Cardiac muscle cell (in vitro differentiated cells and primary cell): ENCODE data around the gene ZNF785. TPM values are rescaled to one million over a fixed set of nuclear protein-coding genes. Genes with fewer than 3 reads are reported as not detected.

ENCODE experiments used
- DNase-seq, 2 donors: peaks; one replicate each; pipeline versions ENCODE4 v3.0.0 to v3.0.0-alpha.2; 2010 to 2017; ENCODE audit warnings: low read depth in 1 of 2, low spot score in 1 of 2
- H3K27ac ChIP-seq: fragments of 200-600 bp; sonication (generic); 2 replicates; pipeline ENCODE4 v1.5.1; 2016
- H3K27me3 ChIP-seq: fragments of 200-600 bp; sonication (generic); 2 replicates; pipeline ENCODE4 v1.6.0; 2016; ENCODE audit warnings: control low read depth
- H3K36me3 ChIP-seq: fragments of 200-600 bp; sonication (generic); 2 replicates; pipeline ENCODE4 v1.5.1; 2016; ENCODE audit warnings: control low read depth
- H3K4me1 ChIP-seq: fragments of 200-600 bp; sonication (generic); 2 replicates; pipeline ENCODE4 v1.8.1; 2017; ENCODE audit warnings: low read depth, mild to moderate bottlenecking, mixed run types
- H3K4me3 ChIP-seq: fragments of 200-600 bp; sonication (generic); 2 replicates; pipeline ENCODE4 v1.5.1; 2016; ENCODE audit warnings: mild to moderate bottlenecking
- H3K9me3 ChIP-seq: fragments of 200-600 bp; sonication (generic); 2 replicates; pipeline ENCODE4 v1.5.1; 2017; ENCODE audit warnings: low read depth, mild to moderate bottlenecking, control low read depth
- CTCF ChIP-seq: IDR thresholded peaks from 2 replicates; pipeline ENCODE4 v1.5.1; 2012; ENCODE audit warnings: low read depth, mild to moderate bottlenecking, low read length
- polyA plus RNA-seq: library from polyadenylated mRNA; unstranded; fragments of >200 nt; fragmentation: Nextera tagmentation; extraction: Ambion mirVana; gene quantifications from 2 replicates; pipeline ENCODE4 v1.2.1, GENCODE V29; 2016
- total RNA-seq: library from RNA; depleted of rRNA; stranded (reverse); fragments of >200 nt; gene quantifications from 2 replicates; pipeline ENCODE4 v1.2.3, GENCODE V29; 2016

The ZNF785 gene
- total and polyA plus RNA-seq, 2 experiments from 2014 or later = 12.0 to 25.5 TPM

- Histone ChIP-seq H3K4me1 (peaks cover 8% of the 10 kb centered on the region), H3K27ac (no peak overlapping the region), H3K27me3 (peaks cover 5% of the 10 kb centered on the region), H3K4me3 (no peak overlapping the region), H3K9me3 (no peaks in the 10 kb centered on the region), H3K36me3 (no peaks in the 10 kb centered on the region)
- peak in 1 of 2 donors; percentile 56 for DNase-seq
- TF ChIP-seq CTCF = no peak
Observed at GRCh38 chr16:30619202-30619601, 33.7 kb upstream of the ZNF785 start.

- peak; percentile 41 to 57 for DNase-seq
- Histone ChIP-seq H3K36me3 (no peaks in the 10 kb centered on the region), H3K9me3 (no peaks in the 10 kb centered on the region), H3K27ac (no peak overlapping the region), H3K4me3 (no peak overlapping the region), H3K27me3 (no peaks in the 10 kb centered on the region), H3K4me1 (no peaks in the 10 kb centered on the region)
- TF ChIP-seq CTCF = peak; percentile 59
Observed at GRCh38 chr16:30615358-30616091, 30.0 kb upstream of the ZNF785 start.

GRCh38 chr16:30609926-30610839 is 24.7 kb upstream of the ZNF785 start, which contains the start of gene ZNF689:
ZNF689 (minus strand) TSS chr16:30610389; CDS start chr16:30610041, 348 bp downstream.
- peaks cover 6% of the 10 kb centered on the region for H3K36me3 ChIP-seq
- TF ChIP-seq CTCF = no peak
- peak; percentile 96 to 98 for DNase-seq
- H3K9me3 ChIP-seq = no peaks in the 10 kb centered on the region
- peaks cover 5% of the 10 kb centered on the region for H3K4me1 ChIP-seq
- peak within 1 kb of the TSS; percentile 97 for H3K27ac ChIP-seq
- H3K27me3 ChIP-seq = no peaks in the 10 kb centered on the region
- H3K4me3 ChIP-seq = peak within 1 kb of the TSS; percentile 86

- no peak for TF ChIP-seq CTCF
- peak; percentile 39 to 59 for DNase-seq
- no peaks in the 10 kb centered on the region for H3K27me3 ChIP-seq
- peak overlapping the region; percentile 86 for H3K4me3 ChIP-seq
- peak overlapping the region; percentile 97 for H3K27ac ChIP-seq
- peaks cover 6% of the 10 kb centered on the region for H3K36me3 ChIP-seq
- no peaks in the 10 kb centered on the region for H3K9me3 ChIP-seq
- peaks cover 5% of the 10 kb centered on the region for H3K4me1 ChIP-seq
Observed at GRCh38 chr16:30609002-30609925, 23.8 kb upstream of the ZNF785 start.

- Histone ChIP-seq H3K9me3 (no peaks in the 10 kb centered on the region), H3K36me3 (peaks cover 15% of the 10 kb centered on the region), H3K4me1 (peaks cover 5% of the 10 kb centered on the region)
Observed at GRCh38 chr16:30606004-30606403, 20.5 kb upstream of the ZNF785 start.

More at GRCh38 chr16:30606004-30606403, 20.5 kb upstream of the ZNF785 start:
- TF ChIP-seq CTCF = no peak
- no peak for DNase-seq
- no peak overlapping the region for H3K4me3 ChIP-seq
- H3K27me3 ChIP-seq = no peaks in the 10 kb centered on the region
- no peak overlapping the region for H3K27ac ChIP-seq
